ENCODE data around the gene KRT76.

- no peak for TF ChIP-seq CTCF (IDR thresholded peaks at IDR 0.05)
- TF ChIP-seq POLR2A (IDR thresholded peaks at IDR 0.05) = no peak
These were observed 29.1 kb upstream of the KRT76 start for GRCh38 chr12:52806169-52806811.
